ENCODE measurements around the gene RPTOR. TPM values are rescaled to one million over a fixed set of nuclear protein-coding genes. Genes with fewer than 3 reads are reported as not detected.

RPTOR gene
- polyA plus RNA-seq, 1 of the 3 experiments (the other 2 are of a cell fraction) = 14.9 TPM

DNA sequence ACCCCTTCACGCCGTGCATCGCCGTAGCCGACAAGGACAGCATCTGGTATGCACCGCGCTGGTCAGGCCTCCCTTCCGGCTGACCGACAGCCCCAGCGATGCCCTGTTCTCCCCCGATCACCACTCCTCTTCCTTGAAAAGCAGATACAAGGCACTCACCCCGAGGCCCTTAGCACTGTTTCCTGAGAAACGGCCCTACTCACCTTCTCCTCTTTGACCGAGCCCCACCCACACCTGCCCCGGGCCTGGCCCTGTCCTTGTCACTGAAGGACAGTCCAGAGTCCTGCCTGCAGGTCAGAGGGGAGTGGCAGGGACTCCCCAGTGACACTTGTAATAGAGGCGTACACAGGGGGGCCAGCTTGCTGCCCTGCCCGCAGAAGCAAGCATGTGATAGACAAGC, 401.1 kb downstream of the RPTOR start:
- Histone ChIP-seq H3K9me3 (no peaks in the 10 kb centered on the region), H3F3A (replicated peaks; ENCODE audit: insufficient read depth) (no peaks in the 10 kb centered on the region), H3K9ac (no peak overlapping the region), H3K4me3 (ENCODE audit: low read depth in 2 of 2, low read length in 1 of 2) (no peak overlapping the region), H2AFZ (ENCODE audit: low read depth) (no peak overlapping the region), H3K4me2 (no peak overlapping the region), H3K27ac (ENCODE audit: low read depth in 2 of 2, low read length in 1 of 2) (no peak overlapping the region), H3K27me3 (ENCODE audit: insufficient read depth) (no peaks in the 10 kb centered on the region), H3K79me2 (ENCODE audit: insufficient read depth) (no peaks in the 10 kb centered on the region), H3K9me2 (no peaks in the 10 kb centered on the region), H4K20me1 (ENCODE audit: insufficient read depth) (no peaks in the 10 kb centered on the region), H3K36me3 (replicated peaks in 1 of 2; ENCODE audit: control insufficient read depth in 1 of 2, insufficient read depth in 2 of 2, low read length in 1 of 2) (peaks cover 0 to 33% of the 10 kb centered on the region in 2 experiments), H3K4me1 (ENCODE audit: control insufficient read depth in 1 of 2, insufficient read depth in 2 of 2, low read depth in 1 of 2, low read length in 1 of 2) (no peaks in the 10 kb centered on the region; a peak in 1 of 4 replicates)
- WGBS (ENCODE audit: low lambda C conversion rate) = 95% methylated on average over 17 of the region's 17 CpGs
- DNase-seq = peak; percentile 36
- no peak for TF ChIP-seq POLR2AphosphoS5 (IDR thresholded peaks at IDR 0.05; ENCODE audit: low read depth, low read length)
- TF ChIP-seq TCF12 (IDR thresholded peaks at IDR 0.05) = no peak
- TF ChIP-seq GABPA (IDR thresholded peaks at IDR 0.05; ENCODE audit: low read depth) = no peak
- TF ChIP-seq, protein P1, sequence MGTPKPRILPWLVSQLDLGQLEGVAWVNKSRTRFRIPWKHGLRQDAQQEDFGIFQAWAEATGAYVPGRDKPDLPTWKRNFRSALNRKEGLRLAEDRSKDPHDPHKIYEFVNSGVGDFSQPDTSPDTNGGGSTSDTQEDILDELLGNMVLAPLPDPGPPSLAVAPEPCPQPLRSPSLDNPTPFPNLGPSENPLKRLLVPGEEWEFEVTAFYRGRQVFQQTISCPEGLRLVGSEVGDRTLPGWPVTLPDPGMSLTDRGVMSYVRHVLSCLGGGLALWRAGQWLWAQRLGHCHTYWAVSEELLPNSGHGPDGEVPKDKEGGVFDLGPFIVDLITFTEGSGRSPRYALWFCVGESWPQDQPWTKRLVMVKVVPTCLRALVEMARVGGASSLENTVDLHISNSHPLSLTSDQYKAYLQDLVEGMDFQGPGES (IDR thresholded peaks at IDR 0.05; ENCODE audit: low read depth, low read length) = no peak
- TF ChIP-seq GATA2 (CRISPR knock-in tag; IDR thresholded peaks at IDR 0.05) = no peak
- TF ChIP-seq FOSL2 (IDR thresholded peaks at IDR 0.05; ENCODE audit: borderline replicate concordance, low read depth) = no peak
- TF ChIP-seq ELF1 (IDR thresholded peaks at IDR 0.05) = no peak
- no peak for TF ChIP-seq MEF2A (IDR thresholded peaks at IDR 0.05; ENCODE audit: borderline replicate concordance, low read depth)
- TF ChIP-seq MXI1 (IDR thresholded peaks at IDR 0.05; ENCODE audit: low read depth, low read length) = no peak
- POLR2A ChIA-PET = no interaction called here
- CTCF ChIA-PET = interaction anchor here (0.6 to 1.0 kb wide), 2 partner anchors 386 to 518 kb away, joined by 3 read pairs; no protein-coding TSS in a partner anchor

DNA sequence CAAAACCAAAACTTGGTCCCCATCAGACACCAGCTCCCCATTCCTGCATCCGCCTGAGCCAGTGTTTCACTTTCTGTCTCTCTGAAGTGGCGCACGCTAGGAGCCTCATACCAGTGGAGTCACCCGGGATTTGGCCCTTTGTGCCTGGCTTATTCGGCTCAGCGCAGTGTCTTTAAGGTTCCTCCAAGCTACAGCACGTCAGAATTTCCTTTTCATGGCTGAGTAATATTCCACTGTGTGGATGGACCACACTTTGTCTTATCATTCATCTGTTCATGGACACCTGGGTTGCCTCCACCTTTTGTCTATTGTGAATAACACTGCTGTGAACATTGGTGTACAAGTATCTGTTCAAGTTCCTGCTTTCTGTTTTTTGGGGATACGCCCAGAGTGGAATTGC, 401.8 kb downstream of the RPTOR start:
- CTCF ChIA-PET = interaction anchor here (0.6 to 1.0 kb wide), 2 partner anchors 387 to 519 kb away, joined by 3 read pairs; no protein-coding TSS in a partner anchor
- no peak for DNase-seq

DNA sequence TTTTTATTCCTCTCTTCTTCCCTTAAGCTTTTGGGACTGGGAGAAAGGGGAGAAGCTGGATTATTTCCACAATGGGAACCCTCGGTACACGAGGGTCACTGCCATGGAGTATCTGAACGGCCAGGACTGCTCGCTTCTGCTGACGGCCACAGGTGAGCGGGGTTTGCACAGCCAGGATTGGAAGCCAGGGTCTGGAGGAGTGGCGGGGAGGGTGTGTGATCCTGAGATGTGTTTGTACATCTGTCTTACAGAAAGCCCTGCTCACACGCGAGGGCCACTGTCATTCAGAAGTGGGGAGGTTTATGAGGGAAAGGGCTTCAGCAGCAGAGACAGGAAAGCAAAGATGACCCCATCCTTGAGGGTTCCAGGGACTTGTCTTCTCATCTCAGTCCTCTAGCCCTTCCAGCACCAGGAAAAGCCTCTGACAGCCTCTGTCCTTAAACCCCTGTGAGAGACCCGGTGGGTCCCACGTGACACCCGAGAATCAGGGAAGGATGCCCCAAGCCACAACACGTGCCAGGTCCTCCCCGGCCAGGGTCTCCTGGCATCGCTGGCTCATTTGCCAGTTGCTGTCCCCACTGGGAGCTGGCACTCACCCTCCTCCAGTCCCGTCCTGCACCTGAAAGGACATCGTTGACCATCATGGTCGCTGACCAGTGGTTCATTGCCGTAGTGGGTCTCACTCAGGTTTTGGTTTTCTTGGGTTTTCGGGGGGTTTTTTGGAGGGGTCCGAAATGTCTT, 402.7 kb downstream of the RPTOR start:
- no peaks in the 10 kb centered on the region for H3F3A ChIP-seq (replicated peaks; ENCODE audit: insufficient read depth)
- H3K4me3 ChIP-seq (ENCODE audit: low read depth in 2 of 2, low read length in 1 of 2) = no peak overlapping the region
- no peaks in the 10 kb centered on the region for H3K9me3 ChIP-seq
- TF ChIP-seq RCOR1 (IDR thresholded peaks at IDR 0.05; ENCODE audit: low read length) (no peak), MEF2A (IDR thresholded peaks at IDR 0.05; ENCODE audit: borderline replicate concordance, low read depth) (no peak), JUND (IDR thresholded peaks at IDR 0.05) (no peak)
- TF ChIP-seq, protein P2, sequence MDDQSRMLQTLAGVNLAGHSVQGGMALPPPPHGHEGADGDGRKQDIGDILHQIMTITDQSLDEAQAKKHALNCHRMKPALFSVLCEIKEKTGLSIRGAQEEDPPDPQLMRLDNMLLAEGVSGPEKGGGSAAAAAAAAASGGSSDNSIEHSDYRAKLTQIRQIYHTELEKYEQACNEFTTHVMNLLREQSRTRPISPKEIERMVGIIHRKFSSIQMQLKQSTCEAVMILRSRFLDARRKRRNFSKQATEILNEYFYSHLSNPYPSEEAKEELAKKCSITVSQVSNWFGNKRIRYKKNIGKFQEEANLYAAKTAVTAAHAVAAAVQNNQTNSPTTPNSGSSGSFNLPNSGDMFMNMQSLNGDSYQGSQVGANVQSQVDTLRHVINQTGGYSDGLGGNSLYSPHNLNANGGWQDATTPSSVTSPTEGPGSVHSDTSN (IDR thresholded peaks at IDR 0.05) = no peak
- H3K4me2 ChIP-seq = no peak overlapping the region
- H3K27me3 ChIP-seq (ENCODE audit: insufficient read depth) = no peaks in the 10 kb centered on the region
- H3K9ac ChIP-seq = no peak overlapping the region
- no peak overlapping the region for H3K27ac ChIP-seq (ENCODE audit: low read depth in 2 of 2, low read length in 1 of 2)
- no peak for DNase-seq
- ChIA-PET CTCF (no interaction called here), POLR2A (no interaction called here)
- WGBS (ENCODE audit: low lambda C conversion rate) = 94% methylated on average over 18 of the region's 21 CpGs
- peaks cover 0 to 35% of the 10 kb centered on the region in 2 experiments for H3K36me3 ChIP-seq (replicated peaks in 1 of 2; ENCODE audit: control insufficient read depth in 1 of 2, insufficient read depth in 2 of 2, low read length in 1 of 2)
- H3K79me2 ChIP-seq (ENCODE audit: insufficient read depth) = no peaks in the 10 kb centered on the region
- H4K20me1 ChIP-seq (ENCODE audit: insufficient read depth) = no peaks in the 10 kb centered on the region
- H3K4me1 ChIP-seq (ENCODE audit: control insufficient read depth in 1 of 2, insufficient read depth in 2 of 2, low read depth in 1 of 2, low read length in 1 of 2) = no peaks in the 10 kb centered on the region; a peak in 1 of 4 replicates
- H3K9me2 ChIP-seq = no peaks in the 10 kb centered on the region
- no peak overlapping the region for H2AFZ ChIP-seq (ENCODE audit: low read depth)

More for the DNA sequence above, 401.8 kb downstream of the RPTOR start:
- Histone ChIP-seq H3K9me3 (no peaks in the 10 kb centered on the region), H3K36me3 (replicated peaks in 1 of 2; ENCODE audit: control insufficient read depth in 1 of 2, insufficient read depth in 2 of 2, low read length in 1 of 2) (peaks cover 0 to 38% of the 10 kb centered on the region in 2 experiments), H2AFZ (ENCODE audit: low read depth) (no peak overlapping the region), H3K27me3 (ENCODE audit: insufficient read depth) (no peaks in the 10 kb centered on the region), H4K20me1 (ENCODE audit: insufficient read depth) (no peaks in the 10 kb centered on the region), H3K9me2 (no peaks in the 10 kb centered on the region), H3K9ac (no peak overlapping the region), H3K4me1 (ENCODE audit: control insufficient read depth in 1 of 2, insufficient read depth in 2 of 2, low read depth in 1 of 2, low read length in 1 of 2) (no peaks in the 10 kb centered on the region; a peak in 1 of 4 replicates), H3K79me2 (ENCODE audit: insufficient read depth) (no peaks in the 10 kb centered on the region), H3F3A (replicated peaks; ENCODE audit: insufficient read depth) (no peaks in the 10 kb centered on the region), H3K27ac (ENCODE audit: low read depth in 2 of 2, low read length in 1 of 2) (no peak overlapping the region), H3K4me2 (no peak overlapping the region), H3K4me3 (ENCODE audit: low read depth in 2 of 2, low read length in 1 of 2) (no peak overlapping the region)
- WGBS (ENCODE audit: low lambda C conversion rate) = 92% methylated on average over 8 of the region's 8 CpGs
- POLR2A ChIA-PET = no interaction called here
- TF ChIP-seq FOSL2 (IDR thresholded peaks at IDR 0.05; ENCODE audit: borderline replicate concordance, low read depth) = no peak
- TF ChIP-seq GABPA (IDR thresholded peaks at IDR 0.05; ENCODE audit: low read depth) = no peak
- TF ChIP-seq TAF1 (IDR thresholded peaks at IDR 0.05; ENCODE audit: borderline replicate concordance, low read depth, low read length) = no peak
- no peak for TF ChIP-seq NFIC (IDR thresholded peaks at IDR 0.05; ENCODE audit: borderline replicate concordance)
